LNCaP clone FGC (cell line): ENCODE measurements around the gene ELAPOR1.
A peak's percentile ranks its signal among the peaks of the same experiment; 100 is the strongest.

ENCODE experiments used
- DNase-seq: peaks from one replicate; pipeline ENCODE4 v3.0.0-alpha.2; 2011; ENCODE audit warnings: low read depth
- H3K4me3 ChIP-seq: 2 replicates; pipeline ENCODE4 v1.5.1; 2011; ENCODE audit warnings: mild to moderate bottlenecking, low read depth, low read length, control low read depth
- CTCF ChIP-seq: IDR thresholded peaks from 2 replicates; pipeline ENCODE4 v1.5.1; 2012; ENCODE audit warnings: mild to moderate bottlenecking; ENCODE audit not compliant: control insufficient read depth, insufficient read depth; ENCODE audit errors: extremely low read depth

The ELAPOR1 gene

GRCh38 chr1:109111386-109112055 is 2.4 kb upstream of the ELAPOR1 start:
- DNase-seq = no peak
- no peak overlapping the region for H3K4me3 ChIP-seq
- TF ChIP-seq CTCF = no peak

- peak; percentile 58 for TF ChIP-seq CTCF
- H3K4me3 ChIP-seq = no peak overlapping the region
- DNase-seq = no peak
These were observed 1.8 kb upstream of the ELAPOR1 start for GRCh38 chr1:109112056-109112651.

GRCh38 chr1:109112652-109113285 is 1.1 kb upstream of the ELAPOR1 start:
- TF ChIP-seq CTCF = peak; percentile 85
- DNase-seq = peak; percentile 51
- no peak overlapping the region for H3K4me3 ChIP-seq

GRCh38 chr1:109114342-109114674 is 393 bp downstream of the ELAPOR1 start:
- peak overlapping the region; percentile 10; the same call in 1 of the 2 replicates for H3K4me3 ChIP-seq
- TF ChIP-seq CTCF = no peak
- no peak for DNase-seq

- H3K4me3 ChIP-seq = no peak overlapping the region
- no peak for TF ChIP-seq CTCF
- no peak for DNase-seq
These were observed 1.8 kb downstream of the ELAPOR1 start for GRCh38 chr1:109115685-109116084.

- DNase-seq = no peak
- H3K4me3 ChIP-seq = no peak overlapping the region
- TF ChIP-seq CTCF = no peak
These were observed 2.4 kb downstream of the ELAPOR1 start for GRCh38 chr1:109116286-109116685.

GRCh38 chr1:109118089-109118488 is 4.2 kb downstream of the ELAPOR1 start:
- H3K4me3 ChIP-seq = no peak overlapping the region
- TF ChIP-seq CTCF = no peak
- no peak for DNase-seq
